HL-60/S4 treated with phorbol 12-myristate 13-acetate at 8.2 ng/mL for 4 days and 3 days (cell line): ENCODE data around the gene C4orf50.
"Not testable (repeated sequence)": the region's sequence is repeated elsewhere in the genome, so short reads cannot be mapped to it uniquely, and the experiment has no call there.

Source experiments
- in situ Hi-C: fragments of 300-500 bp; cut with MboI; formaldehyde crosslinking; loops from 2 replicates; pipeline ENCODE4 v1.15.0; 2022; ENCODE audit warnings: low sequenced_read_pairs

Gene C4orf50

DNA sequence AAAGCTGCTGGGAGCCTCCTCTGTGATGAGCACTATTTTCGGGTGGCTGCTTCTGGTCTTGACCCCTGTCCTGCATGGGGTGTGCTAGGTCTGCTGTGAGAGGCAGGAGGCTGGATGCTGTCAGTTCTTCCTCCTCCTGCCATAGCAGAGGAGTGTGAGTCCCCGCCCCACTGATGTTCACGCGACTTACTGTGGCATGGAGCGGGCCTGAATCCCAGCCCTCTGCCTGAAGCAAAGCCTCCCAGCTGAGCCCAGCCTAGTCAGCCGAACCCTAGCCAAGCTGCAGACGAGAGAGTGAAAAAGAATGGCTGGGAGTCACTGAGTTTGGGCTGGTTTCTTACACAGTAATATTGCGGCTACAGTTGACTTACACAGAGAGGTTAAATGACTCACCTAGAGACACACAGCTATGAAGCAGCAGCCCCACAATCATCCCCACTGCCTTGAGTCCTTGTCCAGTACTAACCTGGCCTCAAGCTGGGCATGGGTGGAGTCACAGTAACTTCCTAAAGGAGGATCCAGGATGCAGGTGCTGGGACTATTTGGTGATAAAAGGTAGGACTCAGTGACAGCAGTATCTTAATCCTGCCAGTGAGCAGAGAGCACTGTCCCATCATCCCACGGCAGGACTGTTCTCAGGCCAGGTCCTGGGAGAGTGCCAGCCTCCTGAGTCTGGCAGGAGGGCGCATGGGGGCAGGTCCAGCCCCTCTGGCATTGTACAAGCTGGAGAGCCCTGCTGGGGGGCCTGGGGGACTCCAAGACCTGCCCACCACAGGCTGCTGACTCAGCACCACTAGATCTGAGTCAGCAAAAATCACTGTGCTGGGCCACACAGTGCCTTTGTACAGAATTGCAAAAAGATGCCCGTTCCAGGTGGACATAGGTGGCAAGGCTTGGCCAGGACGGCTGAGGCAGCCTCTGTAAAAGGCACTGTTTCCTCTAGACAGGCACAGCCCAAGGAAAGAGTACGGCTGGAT is 65.0 kb downstream of the C4orf50 start:
- in situ Hi-C loops, result no loop called here

DNA sequence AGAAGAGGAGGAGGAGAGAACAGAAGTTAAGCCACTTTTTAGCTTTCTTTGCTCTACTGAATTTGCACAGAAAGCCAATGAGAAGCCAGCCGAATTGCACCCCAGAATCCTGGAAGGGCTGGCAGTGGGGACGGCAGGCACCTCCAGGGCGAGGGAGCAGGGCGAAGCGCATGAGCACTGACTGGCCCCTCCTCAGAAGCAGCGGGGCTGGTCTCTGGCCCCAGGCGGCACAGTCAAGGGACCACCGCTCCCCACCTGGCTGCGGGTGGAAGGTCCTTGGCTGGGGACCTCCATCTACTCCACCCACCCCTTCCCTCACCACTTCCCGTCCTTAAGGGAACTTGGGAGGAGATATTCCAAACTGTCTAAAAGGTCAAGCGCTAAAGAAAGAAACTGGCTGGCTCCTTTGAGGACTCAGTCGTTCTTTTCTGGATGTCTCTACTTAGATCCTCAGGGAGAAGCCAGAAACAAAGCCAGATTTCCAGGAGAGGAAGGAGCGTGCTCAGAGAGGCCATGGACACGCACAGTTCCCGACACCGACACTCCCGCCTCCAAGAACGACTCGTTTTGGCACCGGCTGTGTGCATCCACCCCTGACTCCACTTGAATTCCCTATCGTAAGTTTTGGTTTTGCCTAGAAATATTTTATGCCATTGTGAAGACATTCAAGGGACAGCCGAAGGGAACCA is 65.8 kb downstream of the C4orf50 start:
- in situ Hi-C loops, result no loop called here

DNA sequence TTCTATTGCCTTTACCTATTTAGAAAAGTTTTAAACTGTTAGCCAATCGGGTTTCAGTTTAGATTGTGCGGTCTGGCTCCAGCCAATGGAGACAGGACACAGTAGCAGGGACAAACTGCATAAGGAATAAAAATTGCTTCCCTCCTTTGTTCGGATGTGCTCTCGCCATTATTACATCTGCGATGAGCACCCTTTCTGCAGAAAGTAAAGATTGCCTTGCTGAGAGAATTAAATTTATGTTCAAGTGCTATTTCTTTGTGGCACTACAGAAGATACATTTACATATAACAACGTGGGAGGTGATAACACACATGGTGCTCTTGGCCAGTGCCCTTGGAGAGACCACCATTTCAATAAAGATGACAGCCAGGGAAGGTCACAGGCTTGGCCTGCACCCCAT is 71.6 kb downstream of the C4orf50 start:
- in situ Hi-C loops, result not testable (repeated sequence)

DNA sequence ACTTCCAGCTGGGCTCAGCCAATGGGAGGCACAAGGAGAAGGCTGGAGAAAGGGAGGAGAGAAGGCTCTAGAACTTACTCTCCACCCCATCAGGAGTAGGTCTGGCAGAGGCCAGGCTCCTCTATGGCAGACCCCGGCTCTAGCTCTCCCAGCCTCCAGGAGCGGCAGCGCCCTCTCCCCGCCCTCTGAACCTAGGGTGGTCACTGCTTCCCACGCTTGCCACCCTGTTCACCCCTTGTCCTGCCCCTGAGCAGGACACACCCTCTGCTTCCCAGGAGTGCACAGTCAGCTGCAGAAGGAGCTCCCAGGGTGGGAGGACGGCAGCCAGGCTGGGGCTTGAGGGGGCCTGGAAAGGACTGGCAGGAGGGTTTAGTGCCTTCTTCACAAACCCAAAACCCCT is 72.3 kb downstream of the C4orf50 start:
- in situ Hi-C loops, result no loop called here

DNA sequence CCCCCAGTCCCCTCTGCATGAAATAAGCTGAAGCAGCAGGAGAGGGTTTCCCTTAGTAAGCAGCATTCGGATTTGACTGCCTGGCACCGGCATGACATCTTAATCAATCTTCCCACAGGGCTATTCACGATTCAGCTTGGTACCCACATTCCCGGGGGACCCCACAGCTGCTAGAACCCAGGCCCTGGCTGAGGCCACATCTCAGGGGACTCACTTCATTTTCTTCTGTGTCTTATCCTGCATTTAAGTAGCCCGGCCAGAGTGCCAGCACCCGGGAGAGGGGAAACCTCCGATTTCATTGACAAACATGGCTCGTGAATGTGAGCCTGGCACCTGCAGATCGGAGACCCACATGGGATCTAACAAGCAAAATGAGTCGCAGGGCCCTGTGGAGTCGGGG is 73.1 kb downstream of the C4orf50 start:
- in situ Hi-C loops, result no loop called here

DNA sequence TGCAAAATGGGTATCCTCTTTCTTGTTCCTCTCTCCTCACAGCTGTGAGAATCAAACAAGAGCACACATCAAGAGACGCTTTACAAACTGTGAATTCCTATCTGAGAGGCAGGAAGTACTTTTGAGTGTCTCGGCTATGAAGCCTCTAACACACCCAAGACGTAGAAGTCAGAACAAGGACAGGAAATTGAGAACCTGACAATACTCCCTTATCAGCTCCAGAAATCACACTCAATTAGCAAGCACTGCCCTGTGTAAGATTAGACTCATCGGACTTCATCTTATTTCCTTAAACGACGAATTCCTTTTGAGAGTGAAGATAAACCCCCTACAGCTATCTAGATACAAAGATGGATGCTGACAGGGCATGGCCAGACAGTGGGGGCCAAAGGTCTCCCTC is 74.7 kb downstream of the C4orf50 start:
- in situ Hi-C loops, result no loop called here

DNA sequence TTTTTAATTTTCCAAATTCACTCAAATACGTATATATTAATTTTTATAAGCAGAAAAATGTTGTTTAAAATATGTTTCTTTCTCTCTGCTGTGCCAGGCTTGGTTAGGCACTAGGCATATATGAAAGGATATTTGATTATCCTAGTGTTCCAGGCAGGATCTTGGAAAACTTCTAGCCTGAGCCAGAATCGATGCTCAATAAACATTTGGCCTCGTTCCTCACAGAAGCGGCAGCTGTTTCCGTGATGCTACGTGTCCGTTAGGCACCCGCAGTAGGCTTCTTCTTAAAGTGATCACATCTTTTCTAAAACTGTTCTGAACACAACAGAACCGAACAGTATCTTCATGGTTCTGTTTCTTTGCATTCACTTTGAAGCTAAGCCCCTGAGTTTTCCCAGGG is 75.3 kb downstream of the C4orf50 start:
- in situ Hi-C loops, result no loop called here

DNA sequence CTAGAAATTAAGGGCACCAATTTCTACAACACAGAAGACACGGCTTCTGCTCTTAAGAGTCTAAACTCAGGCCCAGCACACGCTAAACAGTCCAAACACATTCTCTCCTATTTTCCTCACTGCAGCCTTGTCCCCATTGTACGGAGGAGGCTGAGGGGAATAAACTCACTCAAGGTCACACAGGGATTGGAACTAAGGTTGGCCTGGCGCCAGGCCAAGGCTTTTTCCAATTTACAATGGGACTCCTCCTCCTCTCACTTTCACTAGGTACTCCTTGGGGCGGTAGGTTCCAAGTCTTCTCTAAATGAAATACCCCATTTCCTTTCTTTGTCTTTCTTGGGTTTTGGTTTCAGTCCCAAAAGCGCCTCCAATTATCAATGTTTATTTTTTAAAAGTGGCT is 76.6 kb downstream of the C4orf50 start:
- in situ Hi-C loops, result no loop called here

DNA sequence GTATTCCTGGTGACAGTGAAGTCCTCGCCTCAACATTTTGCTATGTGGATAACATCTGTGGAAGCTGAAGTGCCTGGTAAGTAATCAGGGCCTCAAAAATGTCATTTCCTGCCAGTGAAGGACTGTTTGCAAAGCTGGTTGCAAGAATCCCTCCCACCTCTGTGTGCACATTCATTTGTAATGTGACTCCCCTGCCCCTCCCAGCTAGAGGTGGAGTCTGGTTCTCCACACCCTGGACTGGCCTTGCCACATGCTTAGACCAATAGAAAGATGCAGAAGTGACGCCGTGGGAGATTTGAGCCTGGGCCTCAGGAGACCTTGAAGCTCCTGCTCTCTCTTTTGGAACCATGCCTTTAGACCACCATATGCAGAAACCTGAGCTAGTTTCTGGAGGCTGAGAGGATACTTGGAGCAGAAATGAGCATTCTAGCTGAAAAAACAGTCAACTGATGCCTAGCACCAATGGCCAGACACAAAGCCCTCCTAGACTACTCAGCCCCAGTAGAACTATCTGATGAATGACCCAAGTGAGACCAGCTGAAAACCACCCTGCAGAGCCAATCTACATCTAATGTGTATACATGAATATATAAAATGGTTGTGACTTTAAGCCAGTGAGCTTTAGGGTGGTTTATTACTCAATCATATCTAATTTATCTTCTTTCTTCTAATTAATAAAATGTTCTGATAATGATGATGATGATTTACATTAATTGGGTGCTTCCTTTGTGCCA is 77.6 kb downstream of the C4orf50 start:
- in situ Hi-C loops, result no loop called here

DNA sequence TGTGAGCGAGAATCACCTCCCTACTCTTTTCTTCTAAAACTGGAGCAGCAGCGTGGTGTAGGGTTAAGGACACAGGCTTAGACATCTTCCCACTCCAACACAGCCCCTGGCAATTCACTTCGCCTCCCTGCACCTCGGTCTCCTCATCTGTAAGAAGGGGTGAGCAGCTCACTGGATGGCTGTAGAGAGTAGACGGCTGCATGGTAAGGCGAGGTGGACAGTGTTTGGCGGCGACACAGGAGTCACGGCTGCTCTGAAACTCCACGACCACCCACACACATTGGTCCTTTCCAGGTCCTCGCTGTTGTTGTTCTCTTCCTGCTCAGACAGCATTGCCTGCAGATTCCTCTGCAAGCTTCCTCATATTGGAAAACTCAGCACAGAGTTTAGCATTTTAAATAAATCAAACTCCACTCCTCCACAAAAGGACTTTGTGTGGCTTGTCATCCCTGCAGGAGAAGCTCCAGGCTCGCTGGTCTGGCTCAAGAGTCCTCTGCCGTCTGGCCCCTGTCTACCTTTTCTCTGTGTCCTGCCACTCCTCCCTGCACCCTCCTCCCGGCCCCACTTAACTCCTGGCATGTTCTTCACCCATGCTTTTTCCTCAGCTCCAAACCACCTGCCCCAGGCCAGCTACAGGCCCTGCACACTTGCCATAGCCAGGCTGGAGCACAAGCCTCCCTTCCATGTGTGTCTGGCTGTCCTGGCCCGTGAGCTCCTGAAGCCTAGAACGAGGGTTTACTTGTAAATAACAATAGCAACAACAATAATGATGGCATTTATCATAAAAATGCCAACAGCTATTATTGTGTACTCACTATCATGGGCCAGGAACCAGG is 84.0 kb downstream of the C4orf50 start:
- in situ Hi-C loops, result no loop called here

DNA sequence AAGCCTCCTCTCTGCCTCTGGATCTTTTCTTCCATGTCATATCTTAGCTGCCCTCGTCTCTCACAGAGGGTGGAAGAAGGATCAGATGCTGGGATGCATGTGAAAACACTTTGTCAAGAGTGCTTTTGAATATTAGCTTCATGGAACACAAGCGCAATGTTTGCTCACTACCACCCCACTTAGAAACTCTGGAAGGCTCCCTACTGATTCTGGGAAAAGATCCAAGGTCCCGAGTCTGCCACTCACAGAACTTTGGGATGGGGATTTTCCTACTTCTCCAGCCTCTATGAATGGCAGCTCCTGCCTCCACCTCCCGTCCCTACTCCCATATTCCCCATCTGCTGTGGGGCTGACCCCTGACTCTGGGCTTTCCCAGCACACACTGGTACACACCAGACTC is 85.1 kb downstream of the C4orf50 start:
- in situ Hi-C loops, result no loop called here

DNA sequence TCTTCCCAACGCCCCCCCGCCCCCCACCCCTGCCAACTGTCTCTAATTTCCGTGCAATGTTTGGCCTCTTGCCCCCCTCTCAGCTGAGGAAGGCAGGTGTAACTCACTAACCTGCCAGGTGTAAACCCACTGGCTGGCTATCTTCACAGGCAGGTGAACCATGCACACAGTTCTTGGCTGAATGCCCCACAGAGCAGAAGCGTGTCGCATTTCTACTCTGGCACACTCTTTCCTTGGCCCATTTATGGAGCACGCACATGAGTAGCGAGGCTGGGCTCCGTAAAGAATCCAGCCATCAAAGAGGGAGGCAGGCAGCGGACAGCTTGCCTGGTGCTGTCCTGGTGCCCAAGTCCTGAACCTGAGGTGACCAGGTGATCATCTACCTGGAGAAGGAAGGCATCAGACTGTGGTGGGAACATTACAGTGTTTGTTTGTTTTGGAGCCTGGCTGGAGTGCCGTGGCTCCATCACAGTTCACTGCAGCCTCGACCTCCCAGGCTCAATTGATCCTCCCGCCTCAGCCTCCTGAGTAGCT is 86.1 kb downstream of the C4orf50 start:
- in situ Hi-C loops, result no loop called here

DNA sequence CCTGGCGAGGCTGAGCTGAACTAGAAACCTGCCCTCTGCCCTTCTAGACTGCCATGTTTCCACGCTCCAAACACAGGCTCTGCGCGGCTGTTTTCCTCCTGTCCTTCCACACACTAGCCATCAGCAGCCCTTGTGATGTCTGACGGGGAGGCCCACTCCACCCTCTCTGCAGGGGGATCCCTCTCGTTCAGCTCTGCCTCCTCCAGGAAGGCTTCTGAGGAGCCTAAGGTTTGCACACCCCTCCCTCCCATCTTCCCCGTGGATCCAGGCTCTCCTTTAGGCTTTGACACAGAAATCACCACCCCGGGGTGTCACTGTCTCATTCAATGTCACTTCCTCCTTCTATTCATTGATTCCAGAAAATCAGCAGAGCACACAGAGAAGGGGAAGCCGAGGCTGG is 86.7 kb downstream of the C4orf50 start:
- in situ Hi-C loops, result no loop called here

DNA sequence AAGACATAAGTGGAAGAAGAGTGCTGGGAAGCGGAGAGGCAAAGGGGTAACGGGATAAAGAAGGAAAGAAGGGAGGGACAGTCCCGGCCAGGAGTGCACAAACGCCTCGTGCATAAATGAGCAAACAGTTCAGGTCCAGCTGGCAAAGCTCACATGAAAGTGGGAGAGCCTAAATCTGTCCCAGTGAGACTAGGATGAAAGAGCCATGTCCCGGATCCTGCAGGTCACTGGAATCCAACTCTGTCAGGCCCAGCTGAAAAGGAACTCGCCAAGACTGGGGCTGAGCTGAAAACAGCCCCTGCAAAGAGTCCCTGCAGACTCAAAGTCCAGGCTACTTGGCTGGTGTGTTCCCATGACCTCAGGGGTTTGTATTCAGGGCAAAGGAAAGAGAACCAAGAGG is 87.4 kb downstream of the C4orf50 start:
- in situ Hi-C loops, result no loop called here

DNA sequence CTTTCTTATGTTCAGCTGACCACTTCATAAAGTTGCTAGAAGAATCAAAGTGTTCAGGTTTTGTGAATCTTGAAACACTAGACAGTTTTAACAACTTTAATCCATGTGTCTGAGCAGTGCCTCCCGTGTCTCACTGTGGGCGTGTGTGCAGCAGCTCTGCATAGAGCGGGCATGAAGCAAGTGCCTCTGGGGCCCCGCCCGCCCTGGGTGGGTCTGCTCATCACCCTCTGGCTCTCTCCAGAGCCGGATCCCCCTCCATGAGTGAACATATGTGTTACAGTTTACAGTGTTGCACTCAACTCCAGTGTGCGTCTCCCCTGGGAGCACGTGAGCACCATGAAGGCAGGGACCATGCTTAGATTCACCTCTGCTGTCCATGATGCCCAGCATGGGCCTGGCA is 87.8 kb downstream of the C4orf50 start:
- in situ Hi-C loops, result no loop called here

DNA sequence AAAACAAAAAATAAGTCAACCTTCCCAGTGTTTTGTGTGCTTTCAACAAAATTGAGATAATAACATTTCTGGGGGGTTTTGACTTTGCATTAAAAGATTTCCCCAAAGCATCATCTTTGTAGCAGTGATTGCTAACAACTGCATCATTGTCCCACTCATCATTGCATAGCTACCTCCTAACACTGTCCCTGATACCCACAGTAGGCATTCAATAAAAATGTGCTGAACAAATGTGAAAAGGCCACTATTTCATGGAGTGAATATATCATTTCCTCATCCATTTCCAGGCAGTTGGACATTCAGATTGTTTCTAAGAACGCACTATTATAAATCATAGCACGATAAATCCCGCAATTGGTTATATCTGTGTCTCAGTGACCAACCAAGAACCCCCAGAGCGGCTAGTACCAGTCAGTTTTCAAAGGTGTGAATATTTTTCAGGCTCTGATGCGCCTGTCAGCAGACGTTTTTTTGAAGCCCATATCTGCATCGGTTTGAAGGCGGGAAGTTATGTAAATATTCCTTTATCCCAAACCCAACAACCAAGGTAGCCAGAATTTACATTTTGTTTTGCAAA is 89.3 kb downstream of the C4orf50 start:
- in situ Hi-C loops, result no loop called here

DNA sequence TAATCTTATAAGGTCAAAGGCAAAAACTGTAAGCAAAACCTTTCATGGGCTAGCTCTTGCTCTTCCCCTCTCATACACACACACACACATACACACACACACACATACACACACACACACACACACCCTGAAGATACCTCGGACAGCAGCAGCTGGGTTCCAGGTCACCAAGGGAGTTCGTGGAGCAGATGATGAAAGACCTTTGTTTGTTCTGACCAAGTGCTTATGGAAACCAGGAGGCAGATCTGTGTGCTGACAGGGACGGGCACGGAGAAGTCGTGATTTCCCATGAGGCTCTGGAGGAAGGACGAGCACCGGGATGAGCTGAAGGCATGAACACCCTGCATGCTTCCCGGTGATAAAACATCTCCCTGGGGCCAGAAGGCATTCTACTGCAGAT is 90.0 kb downstream of the C4orf50 start:
- in situ Hi-C loops, result no loop called here

DNA sequence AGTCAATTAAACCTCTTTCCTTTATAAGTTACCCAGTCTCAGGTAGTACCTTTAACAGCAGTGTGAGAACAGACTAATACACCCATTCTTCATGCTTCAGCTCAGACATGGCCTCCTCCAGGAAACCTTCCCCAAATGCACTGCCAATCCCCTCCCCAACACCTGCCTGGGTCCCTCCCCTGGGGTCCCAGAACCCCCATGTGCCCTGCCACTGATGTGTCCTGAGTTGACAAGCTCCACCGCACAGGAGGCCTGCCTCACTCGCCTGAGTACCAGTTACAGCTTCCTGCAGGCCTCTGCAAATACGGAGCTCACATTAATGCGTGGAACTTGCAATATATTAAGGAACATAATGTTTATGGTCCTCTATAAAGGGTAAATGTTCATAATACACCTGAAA is 90.5 kb downstream of the C4orf50 start:
- in situ Hi-C loops, result no loop called here

DNA sequence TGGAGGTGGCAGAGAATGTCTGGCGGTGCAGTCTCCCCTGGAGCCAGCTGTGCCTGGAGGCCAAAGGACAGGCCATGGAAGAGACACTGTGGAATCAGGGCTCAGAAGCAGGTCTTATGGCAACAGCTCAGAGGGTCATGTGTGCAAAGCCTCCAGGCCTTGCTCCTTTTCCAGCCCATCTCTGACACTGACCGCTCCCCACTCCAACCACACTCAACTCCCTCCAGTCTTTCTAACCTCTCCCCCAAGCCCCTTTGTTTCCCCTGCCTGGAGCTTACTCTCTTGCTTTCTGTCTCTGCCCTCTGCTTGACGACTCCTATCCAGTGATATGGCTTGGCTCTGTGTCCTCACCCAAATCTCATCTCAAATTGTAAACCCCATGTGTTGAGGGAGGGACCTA is 91.1 kb downstream of the C4orf50 start:
- in situ Hi-C loops, result no loop called here

DNA sequence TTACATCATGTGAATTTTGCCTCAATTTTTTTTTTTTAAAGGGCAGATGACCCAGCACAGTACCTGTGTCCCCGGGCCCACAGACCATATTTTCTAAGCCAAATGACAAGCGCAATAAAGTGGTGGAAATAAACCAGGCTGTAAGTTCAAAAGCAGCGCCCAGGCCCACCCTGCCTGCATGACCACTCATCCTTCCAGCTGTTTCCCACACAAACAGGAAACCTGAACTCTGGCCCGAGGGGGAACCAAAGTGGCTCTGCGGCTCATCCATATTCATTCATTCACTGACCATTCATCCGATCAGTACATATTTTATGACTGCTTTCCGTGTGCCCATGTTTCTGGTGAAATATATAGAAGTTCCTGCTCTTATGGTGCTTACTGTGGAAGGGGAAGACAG is 91.6 kb downstream of the C4orf50 start:
- in situ Hi-C loops, result no loop called here
